Prostate gland (tissue), 2 donors: ENCODE results near the gene ZNRD2.

Source experiments
- CTCF ChIP-seq, 4 experiments: fragments of 200-600 bp in 2 of 4; fragments of 450-650 bp in 2 of 4; sonication (generic) in 2 of 4; IDR thresholded peaks; 1 replicate in 3 of 4; 2 replicates in 1 of 4; pipeline ENCODE4 v1.5.1; 2016 to 2019; ENCODE audit warnings: antibody characterized with exemption in 4 of 4, mild to moderate bottlenecking in 2 of 4, moderate library complexity in 2 of 4
- POLR2A ChIP-seq: fragments of 450-650 bp; IDR thresholded peaks from one replicate; pipeline ENCODE4 v1.6.1; 2016; ENCODE audit warnings: antibody characterized with exemption, mild to moderate bottlenecking

GRCh38 chr11:65542738-65543390 lies 27.4 kb upstream of the ZNRD2 start:
- TF ChIP-seq POLR2A (no peak), CTCF (IDR thresholded peaks at IDR 0.05) (no peak)
